ENCODE measurements around the gene SSBP3.
"Not testable (repeated sequence)": the region's sequence is repeated elsewhere in the genome, so short reads cannot be mapped to it uniquely, and the experiment has no call there.

The SSBP3 gene

DNA sequence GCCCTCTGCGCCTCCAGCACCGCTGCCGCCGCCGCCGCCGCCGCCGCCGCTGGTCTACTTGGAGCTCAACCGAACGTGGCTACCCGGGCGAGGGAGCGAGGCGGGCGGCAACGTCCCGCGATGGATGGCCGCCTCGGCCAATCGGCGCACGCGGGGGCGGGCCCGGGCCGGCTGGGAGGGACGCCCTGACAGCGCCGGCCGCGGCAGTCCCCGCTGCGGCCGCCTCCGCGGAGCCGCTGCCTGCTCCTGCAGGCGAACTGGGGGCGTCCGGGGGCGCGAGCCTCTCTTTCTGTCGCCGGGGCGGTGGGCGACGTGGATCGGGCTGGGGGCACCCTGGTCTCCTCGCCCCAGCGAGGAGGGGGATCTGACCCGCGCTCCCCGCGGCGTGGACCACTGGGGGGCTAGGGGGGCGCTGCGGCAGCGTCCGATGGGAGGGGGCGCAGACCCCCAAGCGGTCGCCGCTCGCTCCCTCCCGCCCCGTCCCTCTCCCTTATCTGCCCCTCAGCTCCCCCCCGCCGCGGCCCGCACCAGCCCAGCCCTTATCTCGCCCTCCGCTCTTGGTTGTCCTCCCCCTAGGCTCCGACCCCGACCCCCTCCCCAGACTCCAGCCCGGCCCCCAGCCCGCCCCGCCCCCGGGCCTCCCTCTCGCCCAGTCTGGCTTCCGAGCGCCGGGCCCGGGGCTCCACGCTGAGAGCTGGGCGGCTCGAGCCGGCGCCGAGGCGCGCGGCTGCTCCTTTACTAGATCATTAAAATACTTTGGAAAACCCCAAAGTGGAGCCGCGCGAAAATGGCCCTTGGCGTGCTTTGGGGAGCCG, at the start of gene SSBP3:
Gene SSBP3, minus strand, starts transcription at position 56 of the 815 bp plus-strand sequence.
- peak; percentile 78 for DNase-seq (ENCODE audit: low read depth, low spot score)

GRCh38 chr1:54453509-54453908, 47.3 kb upstream of the SSBP3 start:
- DNase-seq (ENCODE audit: low read depth, low spot score): no peak

DNA sequence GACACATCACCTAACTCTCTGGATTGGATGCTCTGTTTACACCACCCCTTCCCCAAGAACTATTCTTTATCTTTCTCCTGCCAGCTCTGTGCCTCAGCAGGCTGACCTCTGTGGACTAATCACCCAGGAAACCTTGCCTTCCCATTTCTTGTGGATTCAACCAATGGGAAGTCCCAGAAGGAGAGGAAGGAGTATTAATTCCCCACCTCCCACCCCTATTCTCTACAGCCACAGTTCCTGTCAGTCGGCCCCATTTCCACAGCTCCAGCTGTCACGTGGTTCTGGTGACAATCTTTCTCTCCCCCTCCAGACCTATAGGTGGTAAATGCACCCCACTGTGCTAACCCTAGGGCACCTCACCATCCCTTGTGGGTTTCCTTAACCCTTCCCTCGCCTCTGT, 46.8 kb upstream of the SSBP3 start:
- DNase-seq (ENCODE audit: low read depth, low spot score): no peak

DNA sequence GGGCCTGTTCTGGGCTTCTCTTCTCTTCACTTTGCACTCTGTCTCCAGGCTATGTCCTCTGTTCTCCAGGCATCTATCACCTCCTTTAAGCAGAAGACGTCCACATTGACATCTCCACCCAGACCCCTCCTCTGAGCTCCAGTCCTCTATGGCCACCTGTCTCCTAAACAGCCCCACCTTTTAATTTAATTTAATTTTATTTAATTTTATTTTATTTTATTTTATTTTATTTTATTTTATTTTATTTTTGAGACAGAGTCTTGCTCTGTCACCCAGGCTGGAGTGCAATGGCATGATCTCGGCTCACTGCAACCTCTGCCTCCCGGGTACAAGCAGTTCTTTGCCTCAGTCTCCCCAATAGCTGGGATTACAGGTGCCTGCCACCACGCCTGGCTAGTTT, 43.2 kb upstream of the SSBP3 start:
- DNase-seq (ENCODE audit: low read depth, low spot score): not testable (repeated sequence)

DNA sequence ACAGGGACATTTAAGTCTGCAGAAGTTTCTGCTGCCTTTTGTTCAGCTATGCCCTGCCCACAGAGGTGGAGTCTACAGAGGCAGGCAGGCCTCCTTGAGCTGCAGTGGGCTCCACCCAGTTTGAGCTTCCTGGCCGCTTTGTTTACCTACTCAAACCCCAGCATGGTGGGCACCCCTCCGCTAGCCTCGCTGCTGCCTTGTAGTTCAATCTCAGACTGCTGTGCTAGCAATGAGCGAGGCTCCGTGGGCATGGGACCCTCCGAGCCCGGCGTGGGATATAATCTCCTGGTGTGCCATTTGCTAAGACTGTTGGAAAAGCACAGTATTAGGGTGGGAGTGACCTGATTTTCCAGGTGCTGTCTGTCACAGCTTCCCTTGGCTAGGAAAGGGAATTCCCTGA, 42.6 kb upstream of the SSBP3 start:
- DNase-seq (ENCODE audit: low read depth, low spot score): not testable (repeated sequence)

DNA sequence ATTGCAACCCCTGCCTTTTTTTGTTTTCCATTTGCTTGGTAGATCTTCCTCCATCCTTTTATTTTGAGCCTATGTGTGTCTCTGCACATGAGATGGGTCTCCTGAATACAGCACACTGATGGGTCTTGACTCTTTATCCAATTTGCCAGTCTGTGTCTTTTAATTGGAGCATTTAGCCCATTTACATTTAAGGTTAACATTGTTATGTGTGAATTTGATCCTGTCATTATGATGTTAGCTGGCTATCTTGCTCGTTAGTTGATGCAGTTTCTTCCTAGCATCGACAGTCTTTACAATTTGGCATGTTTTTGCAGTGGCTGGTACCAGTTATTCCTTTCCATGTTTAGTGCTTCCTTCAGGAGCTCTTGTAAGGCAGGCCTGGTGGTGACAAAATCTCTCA, 40.9 kb upstream of the SSBP3 start:
- DNase-seq (ENCODE audit: low read depth, low spot score): not testable (repeated sequence)

- no peak for DNase-seq (ENCODE audit: low read depth, low spot score)
These were observed 36.0 kb upstream of the SSBP3 start for GRCh38 chr1:54442185-54442584.

GRCh38 chr1:54439550-54440223, 33.5 kb upstream of the SSBP3 start:
- DNase-seq (ENCODE audit: low read depth, low spot score): no peak

- DNase-seq (ENCODE audit: low read depth, low spot score): no peak
These were observed 31.6 kb upstream of the SSBP3 start for GRCh38 chr1:54437783-54438182.

GRCh38 chr1:54436826-54437225, 30.6 kb upstream of the SSBP3 start:
- DNase-seq (ENCODE audit: low read depth, low spot score): no peak

- DNase-seq (ENCODE audit: low read depth, low spot score): no peak
These were observed 23.6 kb upstream of the SSBP3 start for GRCh38 chr1:54429838-54430237.

- no peak for DNase-seq (ENCODE audit: low read depth, low spot score)
These were observed 22.8 kb upstream of the SSBP3 start for GRCh38 chr1:54428837-54429518.

DNA sequence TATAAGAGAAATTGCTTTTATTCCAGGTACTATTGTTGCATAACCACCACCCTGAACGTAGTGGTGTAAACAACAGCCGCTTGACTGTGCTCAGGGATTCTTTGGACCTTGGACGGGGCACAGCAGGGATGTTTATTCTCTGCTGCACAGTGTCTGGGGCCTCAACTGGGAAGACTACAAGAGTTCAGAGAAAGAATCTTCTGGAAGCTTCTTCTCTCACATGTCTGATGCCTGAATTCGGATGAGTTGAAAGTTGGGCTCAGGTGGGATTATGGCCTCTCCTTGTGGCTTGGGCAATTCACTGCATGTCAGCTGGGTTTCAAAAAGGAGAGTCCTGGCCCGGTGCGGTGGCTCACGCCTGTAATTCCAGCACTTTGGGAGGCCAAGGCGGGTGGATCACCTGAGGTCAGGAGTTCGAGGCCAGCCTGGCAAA, 19.0 kb upstream of the SSBP3 start:
- DNase-seq (ENCODE audit: low read depth, low spot score): no peak

DNA sequence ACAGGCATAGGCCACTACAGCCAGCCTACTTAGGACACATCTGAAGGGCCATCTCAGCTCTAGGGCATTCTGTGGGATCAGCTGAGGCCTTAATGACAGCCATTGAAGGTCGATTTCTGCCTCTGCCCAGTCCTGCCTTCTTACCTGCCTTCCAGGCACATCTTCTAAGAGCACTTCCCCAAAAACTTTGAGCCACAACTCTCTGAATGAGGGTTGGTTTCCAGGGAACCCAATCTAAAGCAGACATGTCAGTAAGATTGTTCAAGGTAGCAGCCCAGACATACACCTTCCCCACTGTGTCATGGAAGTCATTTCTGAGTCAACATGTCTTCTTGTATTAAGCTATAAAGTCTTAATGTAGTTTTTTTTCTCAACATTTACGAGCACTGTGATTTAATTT, 18.2 kb upstream of the SSBP3 start:
- DNase-seq (ENCODE audit: low read depth, low spot score): no peak

DNA sequence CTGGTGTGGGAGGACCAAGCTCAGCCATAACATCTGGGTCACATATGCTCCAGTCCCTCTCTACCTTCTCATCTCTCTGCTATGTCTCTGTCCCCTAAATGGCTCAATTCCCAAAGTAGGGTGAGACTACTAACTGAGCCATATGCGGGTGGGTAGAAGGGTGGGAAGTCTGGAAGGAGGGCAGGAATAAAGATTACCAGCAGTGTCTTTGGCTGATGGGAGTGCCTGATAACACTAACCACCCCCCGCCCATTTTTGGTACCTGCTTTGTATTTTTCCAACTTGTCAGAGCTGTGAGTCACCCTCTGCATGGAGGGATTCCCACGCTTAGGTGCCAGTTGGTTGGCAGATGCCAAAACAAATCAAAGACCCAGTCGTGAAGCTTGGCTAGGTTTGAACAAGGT, 14.9 kb upstream of the SSBP3 start:
- DNase-seq (ENCODE audit: low read depth, low spot score): no peak

- DNase-seq (ENCODE audit: low read depth, low spot score): not testable (repeated sequence)
These were observed 12.4 kb upstream of the SSBP3 start for GRCh38 chr1:54418598-54418997.

DNA sequence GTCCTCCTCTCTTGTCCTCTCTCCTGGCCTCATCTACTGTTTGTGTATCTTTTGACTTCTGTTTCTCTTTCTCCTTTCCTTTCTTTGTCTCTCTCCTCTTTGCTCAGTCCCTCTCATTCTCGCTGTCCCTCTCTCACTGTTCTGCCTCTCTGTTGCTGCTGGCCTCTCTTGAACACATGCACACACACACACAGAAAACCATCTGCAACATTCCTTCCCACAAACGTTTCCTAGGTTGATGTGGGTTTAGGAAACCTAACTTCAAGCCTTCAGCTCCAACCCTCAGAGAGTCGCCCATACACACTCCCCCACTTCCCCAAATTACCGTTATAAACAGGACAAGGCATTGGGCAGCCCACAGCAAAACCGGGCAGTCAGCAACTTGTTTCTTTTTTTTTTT, 10.9 kb upstream of the SSBP3 start:
- DNase-seq (ENCODE audit: low read depth, low spot score): no peak

DNA sequence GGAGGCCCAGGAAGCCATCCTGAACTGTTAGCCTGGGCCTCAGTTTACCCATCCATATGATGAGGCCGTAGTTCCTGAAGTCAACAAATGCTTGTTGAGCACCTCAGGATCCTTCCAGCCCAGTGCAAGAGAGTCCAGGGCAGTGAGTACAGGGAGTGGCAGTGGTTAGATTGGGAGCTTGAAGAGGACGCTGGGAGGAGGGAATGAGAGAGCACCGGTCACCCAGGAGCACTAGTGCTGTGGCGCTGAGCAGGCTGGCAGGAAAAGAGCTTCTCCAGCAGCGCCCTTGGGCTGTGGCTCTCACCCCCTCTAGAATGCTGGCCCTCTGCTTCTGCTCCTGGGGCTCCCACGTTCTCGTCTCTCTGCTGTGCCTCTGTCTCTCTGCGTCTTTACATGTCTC, 10.2 kb upstream of the SSBP3 start:
- DNase-seq (ENCODE audit: low read depth, low spot score): no peak

GRCh38 chr1:54415991-54416390, 9.8 kb upstream of the SSBP3 start:
- DNase-seq (ENCODE audit: low read depth, low spot score): no peak

DNA sequence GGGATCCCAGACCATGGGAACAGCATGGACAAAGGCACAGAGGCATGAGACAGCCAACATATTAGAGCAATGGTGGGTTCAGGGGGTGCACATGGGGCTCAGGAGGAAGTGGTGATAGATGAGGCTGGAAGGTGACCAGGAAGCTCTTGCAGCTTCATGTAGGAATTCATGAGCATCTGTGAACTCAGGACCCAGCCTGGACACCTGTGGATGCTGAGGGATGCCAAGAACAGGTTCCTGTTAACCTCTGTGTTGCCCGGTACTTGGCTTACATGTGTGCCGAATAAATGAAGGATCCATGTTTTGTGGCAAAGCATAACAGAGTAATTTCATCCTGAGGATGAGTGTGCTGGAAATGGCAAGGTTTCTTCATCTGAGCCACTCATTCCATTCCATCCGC, 9.3 kb upstream of the SSBP3 start:
- DNase-seq (ENCODE audit: low read depth, low spot score): no peak

DNA sequence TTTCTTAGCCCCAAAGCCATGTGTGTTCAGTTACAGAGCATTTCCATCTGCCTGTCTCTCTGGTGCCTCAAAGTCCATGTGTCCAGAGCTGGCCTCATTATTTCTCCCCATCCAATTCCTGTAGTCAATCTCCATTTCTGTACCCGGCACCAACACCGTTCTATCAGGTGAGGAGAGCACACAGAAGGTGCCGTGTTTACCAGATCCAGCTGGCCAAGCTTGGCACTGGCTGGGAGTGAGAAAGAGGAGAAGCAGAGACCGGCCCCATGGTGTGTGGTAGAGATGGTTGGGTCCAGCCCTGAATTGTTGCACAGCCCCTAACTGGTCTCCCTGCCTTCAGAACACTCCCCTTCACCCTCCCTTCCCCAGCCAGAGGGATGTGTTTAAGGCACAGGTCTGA, 7.5 kb upstream of the SSBP3 start:
- no peak for DNase-seq (ENCODE audit: low read depth, low spot score)

DNA sequence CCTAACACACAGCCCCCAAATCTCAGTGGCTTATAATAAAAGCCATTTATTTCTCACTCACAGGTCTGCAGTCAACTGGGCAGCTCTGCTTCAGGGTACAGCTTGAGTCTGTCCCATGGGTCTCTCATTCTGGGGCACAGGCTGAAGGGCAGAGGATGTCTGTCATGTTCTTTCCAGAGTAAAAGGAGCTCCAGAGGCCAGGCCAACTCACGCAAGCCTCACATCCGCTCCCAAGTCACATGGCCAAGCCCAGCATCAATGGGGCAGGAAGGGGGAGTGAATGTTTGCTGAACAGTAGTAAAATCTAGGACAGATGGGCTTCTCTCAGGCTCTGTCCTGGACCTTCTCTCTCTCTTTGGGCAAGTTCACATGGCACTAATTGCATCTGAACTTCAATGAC, 7.1 kb upstream of the SSBP3 start:
- no peak for DNase-seq (ENCODE audit: low read depth, low spot score)

DNA sequence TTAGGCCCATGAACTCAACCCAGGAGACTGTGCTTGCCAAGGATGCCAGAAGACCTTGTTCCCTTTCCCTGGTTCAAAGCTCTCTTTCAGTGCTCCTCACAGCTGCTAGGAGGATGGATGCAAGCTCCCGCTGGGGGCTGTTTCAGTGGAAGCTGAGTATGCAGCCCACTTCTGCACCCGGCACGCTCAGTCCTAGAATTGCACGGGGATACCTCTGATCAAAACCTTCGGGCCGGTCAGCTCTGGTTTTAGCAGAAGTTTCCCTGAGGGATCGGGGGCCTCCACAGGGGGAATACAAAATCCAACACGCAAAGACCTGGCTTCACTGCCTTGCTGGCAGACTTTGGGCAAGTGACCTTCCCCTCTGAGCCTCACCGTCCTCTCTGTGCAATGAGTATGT, 4.2 kb upstream of the SSBP3 start:
- no peak for DNase-seq (ENCODE audit: low read depth, low spot score)

All from activated naive CD8-positive, alpha-beta T cell treated with anti-CD3 and anti-CD28 coated beads, Interleukin-2, amount 50 U/mL, for 16 hours (primary cell).